HCT116 (cell line): ENCODE data around the gene ACSL3. TPM values are rescaled to one million over a fixed set of nuclear protein-coding genes. Genes with fewer than 3 reads are reported as not detected.
"Not testable (repeated sequence)": the region's sequence is repeated elsewhere in the genome, so short reads cannot be mapped to it uniquely, and the experiment has no call there.

ENCODE experiments used
- ATAC-seq: fragments of 200-7000 bp; cut with Tn5 transposase; 2 replicates; pipeline ENCODE4 v1.9.1; 2020; ENCODE audit warnings: mild to moderate bottlenecking, moderate library complexity
- BruUV-seq: library from RNA; stranded (reverse); fragments of 400-500 nt; replicated peaks from 2 replicates; lab custom pipeline; 2021; lab: Mats Ljungman, UMichigan
- CTCF ChIA-PET: fragments of 300-600 bp; sonication (Branson Sonifier 250); formaldehyde crosslinking; loops from one replicate; lab custom pipeline; 2021; ENCODE audit warnings: antibody characterized with exemption; lab: Charles Lee
- POLR2A ChIA-PET: fragments of 300-600, 350-600 bp; sonication (Branson Sonifier 250); formaldehyde crosslinking; loops from one replicate; lab custom pipeline; 2021; ENCODE audit warnings: antibody characterized with exemption; lab: Charles Lee
- RAD21 ChIA-PET, 2 experiments: fragments of 300-600 bp; sonication (Branson Sonifier 250); formaldehyde crosslinking; loops; one replicate each; lab custom pipeline; 2023; ENCODE audit warnings: low total read pairs in 2 of 2; ENCODE audit not compliant: uncharacterized antibody in 2 of 2, unreplicated experiment in 2 of 2, low non-redundant PET in 1 of 2; lab: Charles Lee
- DNase-seq: peaks from one replicate; pipeline ENCODE4 v3.0.0-alpha.2; 2010; ENCODE audit warnings: low read depth, low spot score
- H2AFZ ChIP-seq: fragments of 200-600 bp; shearing (Covaris generic), sonication (generic); 2 replicates; pipeline ENCODE4 v1.6.1; 2017; ENCODE audit warnings: low read depth, mixed run types, mixed read lengths, antibody characterized with exemption, low read length; ENCODE audit not compliant: poor library complexity, severe bottlenecking
- H3K27ac ChIP-seq: 2 replicates; pipeline ENCODE4 v1.5.1; 2012; ENCODE audit warnings: low read depth, low read length
- H3K27me3 ChIP-seq: fragments of 200-600 bp; sonication (generic); 2 replicates; pipeline ENCODE4 v1.6.1; 2016; ENCODE audit warnings: mixed run types, low read length, mixed read lengths; ENCODE audit not compliant: insufficient read depth
- H3K36me3 ChIP-seq, 2 experiments: fragments of 200-500 bp in 1 of 2; fragments of 200-600 bp in 1 of 2; sonication (Bioruptor generic) in 1 of 2; sonication (generic) in 1 of 2; 2 replicates each; pipeline versions ENCODE4 v1.5.1 to v1.6.1; 2014 to 2016; ENCODE audit warnings: low read length in 2 of 2, inconsistent platforms in 1 of 2, mixed read lengths in 1 of 2, mixed run types in 1 of 2; ENCODE audit not compliant: insufficient read depth in 2 of 2, control insufficient read depth in 1 of 2
- H3K4me1 ChIP-seq, 2 experiments: fragments of 200-600 bp in 1 of 2; sonication (generic) in 1 of 2; 2 replicates each; pipeline versions ENCODE4 v1.5.1 to v1.6.1; 2012 to 2017; ENCODE audit warnings: low read length in 2 of 2, inconsistent platforms in 1 of 2, mild to moderate bottlenecking in 1 of 2, mixed read lengths in 1 of 2, mixed run types in 1 of 2, moderate library complexity in 1 of 2; ENCODE audit not compliant: insufficient read depth in 2 of 2, control insufficient read depth in 1 of 2
- H3K4me2 ChIP-seq: fragments of 200-600 bp; sonication (generic); 2 replicates; pipeline ENCODE4 v1.6.1; 2017; ENCODE audit warnings: mixed run types, low read length, mixed read lengths
- H3K4me3 ChIP-seq, 2 experiments: fragments of 200-600 bp in 1 of 2; sonication (generic) in 1 of 2; replicated peaks in 1 of 2; 2 replicates each; pipeline ENCODE4 v1.5.1; 2011 to 2016; ENCODE audit warnings: low read length in 2 of 2, control low read depth in 1 of 2, low read depth in 1 of 2, mild to moderate bottlenecking in 1 of 2, mixed read lengths in 1 of 2, mixed run types in 1 of 2
- H3K79me2 ChIP-seq: fragments of 200-600 bp; sonication (generic); 2 replicates; pipeline ENCODE4 v1.6.1; 2017; ENCODE audit warnings: mild to moderate bottlenecking, mixed run types, low read length, moderate library complexity, mixed read lengths; ENCODE audit not compliant: insufficient read depth
- H3K9ac ChIP-seq: fragments of 200-600 bp; sonication (generic); 2 replicates; pipeline ENCODE4 v1.6.1; 2016; ENCODE audit warnings: low read length, mixed read lengths
- H3K9me2 ChIP-seq: fragments of 200-600 bp; sonication (generic), shearing (Covaris generic); 2 replicates; pipeline ENCODE4 v1.6.1; 2017; ENCODE audit warnings: mixed run types, mild to moderate bottlenecking, moderate library complexity; ENCODE audit not compliant: insufficient read depth
- H3K9me3 ChIP-seq, 2 experiments: fragments of 200-500 bp in 1 of 2; fragments of 200-600 bp in 1 of 2; sonication (Bioruptor generic) in 1 of 2; sonication (generic) in 1 of 2; 2 replicates each; pipeline ENCODE4 v1.6.1; 2014 to 2017; ENCODE audit warnings: low read length in 2 of 2, mixed read lengths in 2 of 2, inconsistent platforms in 1 of 2, low read depth in 1 of 2, mild to moderate bottlenecking in 1 of 2, mixed run types in 1 of 2, moderate library complexity in 1 of 2; ENCODE audit not compliant: control insufficient read depth in 1 of 2, insufficient read depth in 1 of 2
- H4K20me1 ChIP-seq: fragments of 200-600 bp; sonication (generic), shearing (Covaris generic); 2 replicates; pipeline ENCODE4 v1.6.1; 2017; ENCODE audit warnings: mixed run types, mild to moderate bottlenecking, moderate library complexity; ENCODE audit not compliant: insufficient read depth
- CBX3 ChIP-seq: IDR thresholded peaks from 2 replicates; pipeline ENCODE4 v1.6.1; 2012; ENCODE audit warnings: low read depth
- EGR1 ChIP-seq: IDR thresholded peaks from 2 replicates; pipeline ENCODE4 v1.6.1; 2012; ENCODE audit warnings: low read depth
- ELF1 ChIP-seq: IDR thresholded peaks from 2 replicates; pipeline ENCODE4 v1.6.1; 2012; ENCODE audit warnings: low read depth, borderline replicate concordance
- EZH2 ChIP-seq: fragments of 200-600 bp; sonication (generic); IDR thresholded peaks from 2 replicates; pipeline ENCODE4 v1.6.1; 2017; ENCODE audit warnings: antibody characterized with exemption, mixed run types
- POLR2AphosphoS5 ChIP-seq: IDR thresholded peaks from 2 replicates; pipeline ENCODE4 v1.6.1; 2011; ENCODE audit warnings: mild to moderate bottlenecking, low read depth, low read length, moderate library complexity
- RAD21 ChIP-seq: IDR thresholded peaks from 2 replicates; pipeline ENCODE4 v1.6.1; 2012; ENCODE audit warnings: low read depth, mild to moderate bottlenecking
- SIN3A ChIP-seq: IDR thresholded peaks from 2 replicates; pipeline ENCODE4 v1.6.1; 2012; ENCODE audit warnings: low read depth
- SP1 ChIP-seq: IDR thresholded peaks from 2 replicates; pipeline ENCODE4 v1.6.1; 2012; ENCODE audit warnings: low read depth
- TCF7L2 ChIP-seq: IDR thresholded peaks from 2 replicates; pipeline ENCODE4 v1.7.0; 2011; ENCODE audit warnings: borderline replicate concordance, inconsistent platforms; ENCODE audit not compliant: insufficient read depth, insufficient read length; ENCODE audit errors: extremely low read depth
- YY1 ChIP-seq: IDR thresholded peaks from 2 replicates; pipeline ENCODE4 v1.6.1; 2011; ENCODE audit warnings: low read length, low read depth, moderate library complexity, mild to moderate bottlenecking; ENCODE audit not compliant: insufficient replicate concordance; ENCODE audit errors: extremely low read depth
- intact Hi-C: fragments of 100-400 bp; cut with micrococcal nuclease; formaldehyde crosslinking; loops from 2 replicates; pipeline ENCODE4 v1.10.0; 2022
- total RNA-seq: library from RNA; stranded (reverse); gene quantifications from one replicate; pipeline ENCODE4 v1.2.1, GENCODE V29; 2021; ENCODE audit not compliant: unreplicated experiment
- TF ChIP-seq, protein P1 (sequence below): IDR thresholded peaks from 2 replicates; pipeline ENCODE4 v1.6.1; 2011; ENCODE audit warnings: mild to moderate bottlenecking, low read length, moderate library complexity; ENCODE audit not compliant: insufficient replicate concordance; ENCODE audit errors: extremely low read depth

Gene ACSL3
- total RNA-seq, 1 experiment from 2014 or later, result 142 TPM

DNA sequence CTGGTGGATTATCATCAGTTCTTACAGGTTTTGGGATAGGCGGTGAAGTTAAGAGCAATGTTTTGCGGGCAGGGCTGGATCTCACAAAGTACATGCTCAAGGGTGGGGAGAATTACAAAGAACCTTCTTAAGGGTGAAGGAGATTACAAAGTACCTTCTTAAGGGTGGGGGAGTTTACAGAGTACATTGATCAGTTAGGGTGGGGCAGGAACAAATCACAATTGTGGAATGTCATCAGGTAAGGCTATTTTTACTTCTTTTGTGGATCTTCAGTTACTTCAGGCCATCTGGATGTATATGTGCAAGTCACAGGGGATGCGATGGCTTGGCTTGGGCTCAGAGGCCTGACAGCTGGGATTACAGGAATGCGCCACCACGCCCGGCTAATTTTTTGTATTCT is 12.8 kb upstream of the ACSL3 start:
- H3K4me3 ChIP-seq, H3K27ac ChIP-seq, H3K79me2 ChIP-seq, H3K9ac ChIP-seq, H4K20me1 ChIP-seq, intact Hi-C loops, H3K36me3 ChIP-seq, H3K27me3 ChIP-seq, DNase-seq, CTCF ChIA-PET, ATAC-seq, POLR2A ChIA-PET, H3K9me2 ChIP-seq, H2AFZ ChIP-seq, BruUV-seq, RAD21 ChIA-PET, H3K9me3 ChIP-seq: not testable (repeated sequence)
- Histone ChIP-seq H3K4me2 (peak overlapping the region; percentile 19; the same call in 1 of the 2 replicates), H3K4me1 (peaks cover 0 to 22% of the 10 kb centered on the region in 2 experiments; a peak in 2 of 4 replicates)

DNA sequence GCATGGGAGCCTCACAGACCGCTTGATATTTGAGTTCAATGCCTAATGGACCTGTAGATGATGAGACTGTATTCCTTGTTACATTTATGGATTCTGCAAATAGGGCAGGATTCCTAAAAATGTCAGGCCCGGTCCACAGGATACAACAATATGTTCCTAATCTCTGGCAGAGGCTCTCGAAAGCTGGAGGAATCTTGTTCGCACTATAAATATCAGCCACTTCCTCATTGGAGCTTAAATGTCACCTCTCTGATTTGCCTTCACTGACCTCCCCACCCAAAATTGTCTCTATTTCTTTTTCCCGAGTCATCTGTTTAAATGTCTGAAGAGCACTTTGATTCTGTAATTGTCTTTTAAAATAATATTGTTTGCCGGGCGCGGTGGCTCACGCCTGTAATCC is 12.0 kb upstream of the ACSL3 start:
- ATAC-seq, result no peak
- H3K4me3 ChIP-seq, result no peak overlapping the region
- H3K9me3 ChIP-seq, result no peaks in the 10 kb centered on the region
- no peak for TF ChIP-seq RAD21
- TF ChIP-seq, all 23 proteins: peak for 0
- Histone ChIP-seq H3K27ac (no peak overlapping the region), H3K9me2 (no peaks in the 10 kb centered on the region), H3K4me1 (peaks cover 0 to 22% of the 10 kb centered on the region in 2 experiments; a peak in 2 of 4 replicates), H3K4me2 (no peak overlapping the region), H3K79me2 (no peaks in the 10 kb centered on the region), H3K36me3 (no peaks in the 10 kb centered on the region), H3K27me3 (no peaks in the 10 kb centered on the region), H3K9ac (no peak overlapping the region), H4K20me1 (no peaks in the 10 kb centered on the region), H2AFZ (no peak overlapping the region)
- no TSS peak for BruUV-seq
- intact Hi-C loops, result no loop called here
- no peak for DNase-seq
- POLR2A ChIA-PET, result no interaction called here
- RAD21 ChIA-PET, result no interaction called here
- CTCF ChIA-PET, result no interaction called here

DNA sequence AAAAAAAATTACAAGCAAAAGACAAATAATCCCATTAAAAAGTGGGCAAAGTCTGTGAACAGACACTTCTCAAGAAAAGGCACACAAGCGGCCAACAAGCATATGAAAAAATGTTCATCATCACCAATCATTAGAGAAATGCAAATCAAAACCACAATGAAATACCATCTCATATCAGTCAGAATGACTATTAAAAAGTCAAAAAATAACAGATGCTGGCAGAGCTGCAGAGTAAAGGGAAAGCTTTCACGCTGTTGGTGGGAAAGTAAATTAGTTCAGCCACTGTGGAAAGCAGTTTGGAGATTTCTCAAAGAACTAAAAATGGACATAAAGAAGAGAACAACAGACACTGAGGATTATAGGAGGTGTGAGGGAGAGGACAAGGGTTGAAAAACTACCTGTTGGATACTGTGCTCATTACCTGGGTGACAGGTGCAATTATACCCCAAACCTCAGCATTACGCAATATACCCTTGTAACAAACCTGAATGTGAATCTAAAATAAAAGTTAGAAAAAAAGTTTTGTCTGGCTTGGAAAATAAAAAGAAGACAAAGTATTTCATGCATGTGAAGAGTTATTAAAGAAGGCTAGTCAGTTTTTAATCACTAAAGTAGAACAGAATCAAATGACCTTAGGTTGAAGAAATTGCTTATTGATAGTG is 8.7 kb upstream of the ACSL3 start:
- ChIA-PET CTCF (no interaction called here), RAD21 (no interaction called here), POLR2A (no interaction called here)
- Histone ChIP-seq H3K79me2 (no peaks in the 10 kb centered on the region), H4K20me1 (no peaks in the 10 kb centered on the region), H3K9ac (no peak overlapping the region), H2AFZ (no peak overlapping the region), H3K27ac (no peak overlapping the region), H3K4me2 (no peak overlapping the region), H3K9me3 (no peaks in the 10 kb centered on the region), H3K4me3 (no peak overlapping the region), H3K36me3 (no peaks in the 10 kb centered on the region), H3K9me2 (no peaks in the 10 kb centered on the region), H3K4me1 (peaks cover 0 to 15% of the 10 kb centered on the region in 2 experiments; a peak in 2 of 4 replicates), H3K27me3 (no peaks in the 10 kb centered on the region)
- DNase-seq, result no peak
- no peak for ATAC-seq
- intact Hi-C loops, result no loop called here
- no TSS peak for BruUV-seq
- TF ChIP-seq EZH2 (no peak), TCF7L2 (no peak), POLR2AphosphoS5 (no peak), EGR1 (no peak), CBX3 (no peak), ELF1 (no peak), SIN3A (no peak), SP1 (no peak), YY1 (no peak), RAD21 (no peak)
- TF ChIP-seq, protein P1, sequence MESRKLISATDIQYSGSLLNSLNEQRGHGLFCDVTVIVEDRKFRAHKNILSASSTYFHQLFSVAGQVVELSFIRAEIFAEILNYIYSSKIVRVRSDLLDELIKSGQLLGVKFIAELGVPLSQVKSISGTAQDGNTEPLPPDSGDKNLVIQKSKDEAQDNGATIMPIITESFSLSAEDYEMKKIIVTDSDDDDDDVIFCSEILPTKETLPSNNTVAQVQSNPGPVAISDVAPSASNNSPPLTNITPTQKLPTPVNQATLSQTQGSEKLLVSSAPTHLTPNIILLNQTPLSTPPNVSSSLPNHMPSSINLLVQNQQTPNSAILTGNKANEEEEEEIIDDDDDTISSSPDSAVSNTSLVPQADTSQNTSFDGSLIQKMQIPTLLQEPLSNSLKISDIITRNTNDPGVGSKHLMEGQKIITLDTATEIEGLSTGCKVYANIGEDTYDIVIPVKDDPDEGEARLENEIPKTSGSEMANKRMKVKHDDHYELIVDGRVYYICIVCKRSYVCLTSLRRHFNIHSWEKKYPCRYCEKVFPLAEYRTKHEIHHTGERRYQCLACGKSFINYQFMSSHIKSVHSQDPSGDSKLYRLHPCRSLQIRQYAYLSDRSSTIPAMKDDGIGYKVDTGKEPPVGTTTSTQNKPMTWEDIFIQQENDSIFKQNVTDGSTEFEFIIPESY, result no peak
